Left lung (tissue), 10 donors: ENCODE results near the gene SPATS2. TPM values are rescaled to one million over a fixed set of nuclear protein-coding genes. Genes with fewer than 3 reads are reported as not detected.

Experiments used
- ATAC-seq: fragments of 200-7000 bp; cut with Tn5 transposase; one replicate; pipeline ENCODE4 v1.9.1; 2020; ENCODE audit warnings: moderate library complexity
- DNase-seq, 4 donors: peaks; one replicate each; pipeline ENCODE4 v3.0.0-alpha.2; 2013 to 2020
- H3K27ac ChIP-seq, 2 donors: fragments of 200-600 bp; sonication (generic) in 1 of 2; one replicate each; pipeline versions ENCODE4 v1.5.0 to v1.8.0; 2020 to 2021
- H3K27me3 ChIP-seq, 2 donors: fragments of 200-600 bp; sonication (generic) in 1 of 2; one replicate each; pipeline versions ENCODE4 v1.5.0 to v1.8.0; 2020 to 2021
- H3K36me3 ChIP-seq, 2 donors: fragments of 200-600 bp; sonication (generic) in 1 of 2; one replicate each; pipeline versions ENCODE4 v1.5.0 to v1.8.0; 2020 to 2021
- H3K4me1 ChIP-seq, 2 donors: fragments of 200-600 bp; one replicate each; pipeline ENCODE4 v1.8.0; 2021
- H3K4me3 ChIP-seq, 2 donors: fragments of 200-600 bp; sonication (generic) in 1 of 2; one replicate each; pipeline versions ENCODE4 v1.5.0 to v1.8.0; 2020 to 2021; ENCODE audit warnings: mild to moderate bottlenecking in 1 of 2
- H3K9me3 ChIP-seq, 2 donors: fragments of 200-600 bp; sonication (generic) in 1 of 2; one replicate each; pipeline versions ENCODE4 v1.5.0 to v1.8.0; 2020 to 2021
- CTCF ChIP-seq, 2 donors: fragments of 200-600 bp; sonication (generic) in 1 of 2; IDR thresholded peaks; one replicate each; pipeline versions ENCODE4 v1.5.0 to v1.8.0; 2021; ENCODE audit warnings: antibody characterized with exemption in 2 of 2
- intact Hi-C, 2 donors: fragments of 100-400 bp; cut with DNase I; formaldehyde crosslinking; loops; one replicate each; pipeline versions ENCODE4 v1.11.2 to v1.14.2; 2022
- polyA plus RNA-seq, 6 donors: library from polyadenylated mRNA; unstranded; fragments of 120-200 nt; gene quantifications; one replicate each; pipeline ENCODE4 v1.2.1, GENCODE V29; 2013; ENCODE audit not compliant: insufficient read length in 6 of 6
- total RNA-seq, 2 donors: library from RNA; stranded (reverse); fragmentation: NEBNext Ultra II Directional; extraction: Animal tissue kit (Norgen Biotek cat#: 25700); gene quantifications; one replicate each; pipeline ENCODE4 v1.2.1, GENCODE V29; 2021
- donor health status: DM: no; HTN: yes; CAD: no.
- donor health status: DM: no; HTN: no; CAD: no.

The SPATS2 gene
- total and polyA plus RNA-seq, 8 donors: 14.6 to 77.0 (median 67.7) TPM

DNA sequence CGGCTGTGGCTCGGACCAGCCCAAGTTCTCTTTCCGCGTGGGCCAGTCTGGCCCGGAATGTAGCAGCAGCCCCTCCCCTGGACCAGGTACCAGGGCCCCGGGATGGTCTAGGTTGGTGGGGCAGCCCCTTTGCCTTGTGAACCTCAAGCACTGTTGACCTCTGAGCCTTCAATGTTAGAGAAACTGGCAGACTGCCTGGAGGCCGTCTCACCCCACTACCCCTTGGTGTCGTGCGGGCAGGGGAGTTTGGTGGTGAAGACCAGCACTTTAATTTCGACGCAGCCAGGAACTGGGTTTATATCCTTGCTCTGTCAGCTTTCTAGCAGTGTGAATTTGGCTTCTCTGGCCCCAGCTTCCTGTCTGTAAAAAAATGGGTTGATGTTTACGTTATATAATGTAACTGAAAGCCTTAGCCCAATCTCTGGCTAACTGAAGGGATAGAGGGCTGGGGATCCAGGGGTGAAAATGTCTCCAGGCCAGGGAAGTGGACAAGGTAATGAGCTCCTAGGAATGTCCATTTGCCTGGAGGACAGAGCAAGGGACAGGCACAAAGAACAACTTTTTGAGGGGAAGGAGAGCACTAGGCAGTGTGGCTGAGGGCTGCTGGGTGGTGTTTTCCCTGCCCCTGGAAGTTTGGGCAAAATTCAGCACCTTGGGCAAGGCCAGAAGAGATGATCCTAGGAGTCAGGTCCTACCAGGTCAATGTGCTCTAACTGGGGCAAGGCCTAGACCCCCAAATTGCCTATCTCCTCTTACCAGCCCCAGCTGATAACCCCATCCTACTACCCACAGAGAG, 189.3 kb downstream of the SPATS2 start:
- H3K36me3 ChIP-seq: peaks cover 0 to 61% of the 10 kb centered on the region in 2 donors
- no peak for TF ChIP-seq CTCF (IDR thresholded peaks at IDR 0.05)
- DNase-seq (peak in 1 of 4 donors; percentile 39), ATAC-seq (no peak)
- H3K27ac ChIP-seq: no peak overlapping the region
- H3K4me1 ChIP-seq: no peaks in the 10 kb centered on the region
- peaks cover 0 to 13% of the 10 kb centered on the region in 2 donors for H3K27me3 ChIP-seq
- H3K4me3 ChIP-seq: no peak overlapping the region
- intact Hi-C loops: no loop called here
- H3K9me3 ChIP-seq: no peaks in the 10 kb centered on the region

- DNase-seq (peak in 1 of 4 donors; percentile 71), ATAC-seq (no peak)
- intact Hi-C loops: no loop called here
- Histone ChIP-seq H3K4me1 (no peaks in the 10 kb centered on the region), H3K27ac (no peak overlapping the region), H3K4me3 (no peak overlapping the region), H3K27me3 (peaks cover 0 to 5% of the 10 kb centered on the region in 2 donors), H3K9me3 (no peaks in the 10 kb centered on the region), H3K36me3 (peaks cover 0 to 68% of the 10 kb centered on the region in 2 donors)
- no peak for TF ChIP-seq CTCF (IDR thresholded peaks at IDR 0.05)
These were observed 190.1 kb downstream of the SPATS2 start for GRCh38 chr12:49557187-49557916.

DNA sequence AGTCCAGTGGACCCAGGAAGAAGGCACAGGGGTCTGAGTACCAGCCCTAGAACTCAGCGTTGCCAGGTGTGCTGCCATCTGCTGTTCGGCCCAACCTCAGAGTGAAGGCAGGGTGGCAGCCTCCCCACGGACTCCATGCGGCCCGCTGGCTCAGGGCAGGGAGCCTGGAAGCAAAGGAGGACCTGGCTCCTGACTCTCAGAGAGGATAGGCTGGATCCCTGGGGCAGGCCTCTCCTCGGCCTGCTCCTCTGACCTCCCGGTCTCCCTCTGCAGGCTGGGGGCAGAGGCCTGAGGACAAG, 190.6 kb downstream of the SPATS2 start:
- H3K4me3 ChIP-seq: no peak overlapping the region
- intact Hi-C loops: no loop called here
- H3K4me1 ChIP-seq: no peaks in the 10 kb centered on the region
- peaks cover 0 to under 1% of the 10 kb centered on the region in 2 donors for H3K27me3 ChIP-seq
- TF ChIP-seq CTCF (IDR thresholded peaks at IDR 0.05): no peak
- peaks cover 2 to 74% of the 10 kb centered on the region in 2 donors for H3K36me3 ChIP-seq
- peak in 1 of 4 donors; percentile 56 for DNase-seq
- H3K27ac ChIP-seq: no peak overlapping the region
- no peaks in the 10 kb centered on the region for H3K9me3 ChIP-seq
- ATAC-seq: no peak

GRCh38 chr12:49558526-49558925, 191.3 kb downstream of the SPATS2 start:
- ATAC-seq: no peak
- no peak for TF ChIP-seq CTCF (IDR thresholded peaks at IDR 0.05)
- peaks cover 2 to 80% of the 10 kb centered on the region in 2 donors for H3K36me3 ChIP-seq

GRCh38 chr12:49559011-49559675, 191.9 kb downstream of the SPATS2 start:
- Histone ChIP-seq H3K9me3 (no peaks in the 10 kb centered on the region), H3K27ac (no peak overlapping the region), H3K4me3 (no peak overlapping the region), H3K4me1 (no peaks in the 10 kb centered on the region), H3K36me3 (peaks cover 2 to 86% of the 10 kb centered on the region in 2 donors), H3K27me3 (no peaks in the 10 kb centered on the region)
- intact Hi-C loops: no loop called here
- DNase-seq (no peak), ATAC-seq (no peak)
- TF ChIP-seq CTCF (IDR thresholded peaks at IDR 0.05): no peak

More at GRCh38 chr12:49558526-49558925, 191.3 kb downstream of the SPATS2 start:
- intact Hi-C loops: no loop called here
- H3K4me1 ChIP-seq: no peaks in the 10 kb centered on the region
- no peaks in the 10 kb centered on the region for H3K27me3 ChIP-seq
- H3K4me3 ChIP-seq: no peak overlapping the region
- no peak for DNase-seq
- H3K27ac ChIP-seq: no peak overlapping the region
- no peaks in the 10 kb centered on the region for H3K9me3 ChIP-seq
